Right lobe of liver (tissue), 4 donors: ENCODE data around the gene BFSP1.
A peak's percentile ranks its signal among the peaks of the same experiment; 100 is the strongest.

Source experiments
- CTCF ChIP-seq, 4 donors: fragments of 200-600 bp in 3 of 4; fragments of 450-650 bp in 1 of 4; IDR thresholded peaks; one replicate each; pipeline versions ENCODE4 v1.5.1 to v1.8.0; 2016 to 2022; ENCODE audit warnings: antibody characterized with exemption in 4 of 4, mild to moderate bottlenecking in 2 of 4
- POLR2A ChIP-seq: fragments of 450-650 bp; IDR thresholded peaks from one replicate; pipeline ENCODE4 v1.6.1; 2017; ENCODE audit warnings: antibody characterized with exemption, mild to moderate bottlenecking
- donor health status: DM: no; HTN: no; CAD: no.
- donor health status: DM: no; HTN: no; CAD: no.
- donor health status: DM: no; HTN: yes; CAD: no.

DNA sequence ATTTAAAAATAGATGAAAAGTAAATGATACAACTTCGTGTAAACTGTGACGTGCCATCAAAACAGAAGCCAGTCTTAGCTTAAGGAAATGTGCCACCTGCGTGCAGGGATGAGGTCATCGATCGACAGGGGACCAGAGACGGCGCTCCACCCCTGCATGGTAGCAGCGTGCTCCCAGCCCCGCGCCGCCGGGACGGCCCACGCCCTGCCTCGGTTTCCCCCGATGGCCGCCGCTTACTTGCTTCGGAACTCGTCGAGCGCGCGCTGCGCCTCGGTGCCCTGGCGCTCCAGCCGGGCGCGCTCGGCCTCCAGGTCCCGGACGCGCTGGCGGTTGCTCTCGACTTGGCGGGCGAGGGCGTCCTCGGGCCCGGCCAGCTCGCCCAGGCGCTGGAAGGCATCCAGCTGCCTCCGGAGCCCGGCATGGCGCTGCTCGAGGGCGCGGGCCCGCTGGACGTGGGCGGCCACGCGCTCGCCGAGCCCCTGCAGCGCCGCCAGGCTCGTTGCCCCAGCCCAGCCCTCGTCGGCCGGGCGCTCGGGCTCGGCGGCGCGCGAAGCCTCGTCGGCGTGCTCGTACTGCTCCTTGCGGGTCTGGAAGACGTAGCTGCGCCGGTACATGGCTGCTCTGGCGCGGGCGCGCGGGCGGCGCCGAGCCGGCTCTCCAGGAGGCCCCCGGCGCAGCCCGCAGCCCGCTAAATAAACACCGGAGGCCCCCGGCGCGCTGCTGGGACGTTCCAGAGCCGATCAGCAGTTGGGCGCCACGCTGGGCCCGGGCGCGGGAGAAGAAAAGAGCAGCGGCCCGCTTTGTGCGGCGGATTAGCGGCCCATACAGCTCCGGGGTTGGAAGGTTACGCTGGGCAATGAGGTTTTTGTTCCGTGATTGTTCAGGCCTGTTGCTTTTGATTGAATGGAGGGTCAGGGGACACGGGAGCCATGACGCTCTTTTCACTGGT lies at the start of gene BFSP1:
- TF ChIP-seq POLR2A: no peak
- peak in 1 of 4 donors; percentile 11 for TF ChIP-seq CTCF (IDR thresholded peaks at IDR 0.05)
